Measurements from ENCODE around the gene OR52I1. TPM values are rescaled to one million over a fixed set of nuclear protein-coding genes. Genes with fewer than 3 reads are reported as not detected.

The OR52I1 gene
- total RNA-seq, 2 experiments from 2014 or later: not detected

DNA sequence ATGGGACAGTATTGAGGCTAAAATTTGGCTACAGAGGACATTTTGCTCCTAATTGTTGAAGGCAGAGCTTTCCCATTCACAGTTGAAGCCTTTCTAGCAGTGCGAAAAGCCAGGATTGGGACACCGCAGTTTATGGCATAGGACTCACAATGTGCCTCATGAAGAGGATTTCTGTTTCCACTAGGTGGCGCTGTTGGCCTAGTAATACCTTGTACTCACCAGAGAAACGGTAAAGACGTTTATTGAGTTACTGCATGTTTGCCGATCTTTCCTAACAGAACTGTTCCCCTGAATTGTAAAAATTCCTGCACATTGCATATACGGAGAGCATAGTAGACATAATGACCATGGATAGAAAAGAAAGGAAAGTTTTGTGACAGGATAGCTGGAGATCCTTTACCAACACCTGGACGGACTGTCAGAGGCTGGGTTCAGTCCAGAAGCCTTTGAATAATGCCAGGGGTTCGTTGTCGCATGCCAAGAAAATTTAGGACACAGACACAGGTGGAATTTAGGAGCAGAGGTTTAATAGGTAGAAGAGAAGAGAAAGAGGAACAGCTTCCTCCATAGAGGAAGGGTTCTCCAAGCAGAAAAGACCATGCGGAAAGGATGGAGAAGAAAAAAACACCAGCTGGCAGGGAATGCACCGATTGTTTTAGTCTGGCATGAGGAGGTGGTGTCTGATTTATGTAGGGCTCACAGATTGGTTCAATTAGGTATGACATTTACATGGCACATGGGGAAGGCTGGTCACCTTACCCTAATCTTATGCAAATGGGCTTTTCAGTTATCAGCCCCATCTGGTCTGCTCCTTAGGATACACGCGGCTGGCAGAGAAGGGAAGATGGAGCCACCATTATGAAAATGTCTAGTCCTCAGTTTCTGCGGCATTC is 32.6 kb downstream of the OR52I1 start:
- Mint-ChIP-seq H3K27ac (no peak overlapping the region), H3K4me3 (no peak overlapping the region), H3K27me3 (peaks cover 28% of the 10 kb centered on the region), H3K4me1 (ENCODE audit: low read depth) (no peaks in the 10 kb centered on the region), H3K9me3 (peaks cover 16% of the 10 kb centered on the region), H3K36me3 (peaks cover 4% of the 10 kb centered on the region)
- intact Hi-C loops (cut with micrococcal nuclease): no loop called here
- CTCF ChIA-PET: interaction anchor here (3.9 kb wide), 1 partner anchor 11 kb away, joined by 38 read pairs; the partner anchor contains the start of gene OR51D1
- DNase-seq: peak; percentile 58
- POLR2A ChIA-PET: no interaction called here

DNA sequence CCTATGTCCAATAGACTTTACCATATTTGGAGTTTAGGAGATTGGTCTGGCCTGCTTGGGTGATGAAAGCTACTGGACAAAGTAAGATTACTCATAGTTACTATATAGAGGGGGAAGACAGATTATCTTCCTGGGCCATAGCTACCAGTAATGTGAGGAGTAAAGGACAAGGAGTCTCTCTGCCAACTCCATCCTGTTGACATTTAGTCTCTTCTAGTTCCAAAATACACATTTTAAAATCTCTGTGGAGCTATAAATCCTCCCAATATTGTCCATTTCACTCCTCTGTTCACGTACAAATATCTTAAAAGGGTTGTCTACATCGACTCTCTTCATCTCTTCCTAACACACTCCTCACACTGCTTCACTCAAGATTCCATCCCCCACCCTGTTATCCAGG is 42.3 kb downstream of the OR52I1 start:
- no peaks in the 10 kb centered on the region for H3K4me1 Mint-ChIP-seq (ENCODE audit: low read depth)
- H3K4me3 Mint-ChIP-seq: no peak overlapping the region
- ChIA-PET CTCF (interaction anchor here (0.5 to 4.1 kb wide), 22 partner anchors 9 to 1255 kb away, joined by 3 to 38 read pairs (median 4); no protein-coding TSS in a partner anchor), POLR2A (no interaction called here)
- no peaks in the 10 kb centered on the region for H3K36me3 Mint-ChIP-seq
- peaks cover 4% of the 10 kb centered on the region for H3K27me3 Mint-ChIP-seq
- H3K9me3 Mint-ChIP-seq: no peaks in the 10 kb centered on the region
- H3K27ac Mint-ChIP-seq: no peak overlapping the region
- intact Hi-C loops (cut with micrococcal nuclease): loop anchor here (2.0 to 10.0 kb wide), 3 partner anchors 189 to 746 kb away; partner anchors contain the start of genes OR51F2 and OR51M1
- DNase-seq: no peak

DNA sequence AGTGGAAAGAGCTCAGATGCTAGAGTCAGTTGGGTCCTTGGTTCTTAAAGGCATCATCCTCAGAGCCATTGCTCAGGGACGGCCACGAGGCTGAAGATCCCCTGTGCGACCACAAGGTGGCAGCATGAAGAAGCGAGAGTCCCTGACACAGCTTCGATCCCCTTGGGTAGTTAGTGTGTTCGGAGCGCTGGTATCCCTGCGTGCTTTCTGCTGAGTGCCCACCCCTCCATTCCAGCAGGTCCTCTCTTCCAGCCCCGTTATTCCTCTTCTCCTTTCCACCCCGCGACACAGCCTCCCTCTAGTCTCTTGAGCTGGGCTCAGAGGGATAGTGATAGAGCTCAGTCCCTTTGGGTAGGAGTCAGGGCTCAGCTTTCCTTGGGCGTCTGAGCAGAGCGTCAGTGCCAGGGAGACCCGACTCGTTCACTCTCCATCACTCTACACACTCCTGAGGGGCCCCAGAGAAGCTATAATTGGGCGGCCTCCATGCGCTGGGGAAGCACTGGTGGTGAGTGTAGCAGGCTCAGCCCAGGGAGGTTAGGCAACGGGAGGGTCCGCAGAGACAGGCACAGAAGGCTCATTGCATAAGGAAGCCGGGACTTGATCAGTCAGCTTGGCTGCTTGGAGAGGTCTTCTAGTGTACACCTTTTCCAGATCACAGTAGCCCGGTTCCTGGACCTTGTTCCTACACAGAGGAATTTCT is 43.3 kb downstream of the OR52I1 start, which contains the start of gene OR51D1:
Gene OR51D1, plus strand, starts transcription at position 516 of the 700 bp plus-strand sequence. CDS start 2,314 bp downstream, outside the sequence.
- no peak within 1 kb of the TSS for H3K4me3 Mint-ChIP-seq
- ChIA-PET POLR2A (no interaction called here), CTCF (interaction anchor here (0.6 to 4.1 kb wide), 34 partner anchors 8 to 1254 kb away, joined by 3 to 38 read pairs (median 4); partner anchors contain the start of genes OR51E2 and TRIM68)
- peaks cover 2% of the 10 kb centered on the region for H3K27me3 Mint-ChIP-seq
- H3K4me1 Mint-ChIP-seq (ENCODE audit: low read depth): no peaks in the 10 kb centered on the region
- no peaks in the 10 kb centered on the region for H3K9me3 Mint-ChIP-seq
- no peak within 1 kb of the TSS for H3K27ac Mint-ChIP-seq
- DNase-seq: peak; percentile 76
- intact Hi-C loops (cut with micrococcal nuclease): loop anchor here (1.0 to 10.0 kb wide), 4 partner anchors 188 to 745 kb away; partner anchors contain the start of genes OR51F2 and OR51M1
- H3K36me3 Mint-ChIP-seq: no peaks in the 10 kb centered on the region

DNA sequence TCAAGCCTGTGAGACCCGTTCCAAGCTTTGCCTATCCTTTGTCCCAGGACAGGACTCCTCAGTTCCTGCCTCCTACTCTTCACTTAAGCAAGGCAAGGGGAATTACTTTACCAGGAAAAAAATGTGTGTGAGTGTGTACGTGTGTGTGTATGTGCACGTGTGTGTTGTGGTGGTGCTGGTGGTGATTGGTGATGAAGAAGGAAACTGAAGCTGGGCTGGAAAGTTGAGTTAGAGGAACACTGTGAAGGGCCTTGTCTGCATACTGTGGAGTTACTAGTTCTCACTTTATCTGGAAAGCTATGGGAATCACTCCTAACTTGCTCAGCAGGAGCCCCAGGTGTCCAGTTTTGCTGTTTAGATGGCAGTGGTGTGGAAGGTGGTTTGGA is 43.8 kb downstream of the OR52I1 start:
- Mint-ChIP-seq H3K27me3 (peaks cover 2% of the 10 kb centered on the region), H3K4me3 (no peak overlapping the region), H3K9me3 (no peaks in the 10 kb centered on the region), H3K27ac (no peak overlapping the region), H3K4me1 (ENCODE audit: low read depth) (no peaks in the 10 kb centered on the region), H3K36me3 (no peaks in the 10 kb centered on the region)
- ChIA-PET CTCF (interaction anchor here (0.8 to 4.1 kb wide), 25 partner anchors 8 to 1170 kb away, joined by 3 to 38 read pairs (median 5); partner anchors contain the start of genes OR51E2 and TRIM68), POLR2A (no interaction called here)
- DNase-seq: no peak
- intact Hi-C loops (cut with micrococcal nuclease): loop anchor here (1.0 to 10.0 kb wide), 4 partner anchors 187 to 745 kb away; partner anchors contain the start of genes OR51F2 and OR51M1

DNA sequence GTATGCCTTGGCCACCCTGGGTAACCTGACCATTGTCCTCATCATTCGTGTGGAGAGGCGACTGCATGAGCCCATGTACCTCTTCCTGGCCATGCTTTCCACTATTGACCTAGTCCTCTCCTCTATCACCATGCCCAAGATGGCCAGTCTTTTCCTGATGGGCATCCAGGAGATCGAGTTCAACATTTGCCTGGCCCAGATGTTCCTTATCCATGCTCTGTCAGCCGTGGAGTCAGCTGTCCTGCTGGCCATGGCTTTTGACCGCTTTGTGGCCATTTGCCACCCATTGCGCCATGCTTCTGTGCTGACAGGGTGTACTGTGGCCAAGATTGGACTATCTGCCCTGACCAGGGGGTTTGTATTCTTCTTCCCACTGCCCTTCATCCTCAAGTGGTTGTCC is 46.1 kb downstream of the OR52I1 start:
- intact Hi-C loops (cut with micrococcal nuclease): loop anchor here (5.0 to 10.0 kb wide), 2 partner anchors 185 to 742 kb away; partner anchors contain the start of genes OR51F2 and OR51M1
- ChIA-PET POLR2A (no interaction called here), CTCF (no interaction called here)
- H3K27ac Mint-ChIP-seq: no peak overlapping the region
- no peak overlapping the region for H3K4me3 Mint-ChIP-seq
- peaks cover 3% of the 10 kb centered on the region for H3K27me3 Mint-ChIP-seq
- DNase-seq: no peak
- no peaks in the 10 kb centered on the region for H3K36me3 Mint-ChIP-seq
- H3K4me1 Mint-ChIP-seq (ENCODE audit: low read depth): no peaks in the 10 kb centered on the region
- no peaks in the 10 kb centered on the region for H3K9me3 Mint-ChIP-seq

DNA sequence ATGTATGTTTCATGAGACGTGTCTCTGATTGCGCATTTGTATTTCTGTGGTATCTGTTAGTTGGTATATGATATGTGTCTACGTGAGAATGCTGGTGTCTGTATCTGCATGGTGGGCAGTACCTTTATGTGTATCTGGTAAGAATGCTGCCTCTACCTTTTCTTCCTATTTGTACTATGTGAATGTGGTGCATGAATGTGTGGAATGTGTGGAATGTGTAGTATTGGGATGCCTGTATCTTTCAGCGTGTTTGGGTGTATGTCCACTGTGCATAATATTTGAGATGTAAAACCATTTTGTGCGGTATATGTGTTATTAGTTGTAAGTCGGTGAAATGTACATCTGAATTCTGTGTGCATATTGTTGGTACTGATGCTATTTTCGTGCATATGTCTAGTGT is 47.7 kb downstream of the OR52I1 start:
- H3K27me3 Mint-ChIP-seq: peaks cover 3% of the 10 kb centered on the region
- POLR2A ChIA-PET: no interaction called here
- no peak overlapping the region for H3K4me3 Mint-ChIP-seq
- no peak for DNase-seq
- intact Hi-C loops (cut with micrococcal nuclease): no loop called here
- no peaks in the 10 kb centered on the region for H3K36me3 Mint-ChIP-seq
- H3K9me3 Mint-ChIP-seq: no peaks in the 10 kb centered on the region
- H3K4me1 Mint-ChIP-seq (ENCODE audit: low read depth): no peaks in the 10 kb centered on the region
- no peak overlapping the region for H3K27ac Mint-ChIP-seq
- CTCF ChIA-PET: no interaction called here

DNA sequence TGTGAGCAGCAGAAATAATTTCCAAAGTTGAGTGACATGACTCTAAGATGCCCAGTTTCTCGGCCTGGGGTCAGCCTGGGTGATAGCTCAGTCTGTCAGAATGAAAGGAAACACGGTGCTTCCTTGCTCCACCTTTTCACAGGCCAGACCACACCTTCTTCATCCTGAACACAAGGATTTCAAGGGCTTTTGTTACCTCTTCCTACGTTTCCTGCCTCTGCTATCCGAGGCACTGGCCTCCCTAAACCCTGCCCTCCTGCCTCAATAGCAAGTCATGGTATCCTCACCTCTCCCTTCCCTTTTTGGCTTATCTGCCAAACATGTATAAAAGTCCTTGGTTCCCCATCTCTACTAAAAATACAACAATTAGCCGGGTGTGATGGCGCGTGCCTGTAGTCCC is 48.2 kb downstream of the OR52I1 start:
- no peaks in the 10 kb centered on the region for H3K9me3 Mint-ChIP-seq
- DNase-seq: no peak
- no peak overlapping the region for H3K27ac Mint-ChIP-seq
- intact Hi-C loops (cut with micrococcal nuclease): no loop called here
- ChIA-PET CTCF (no interaction called here), POLR2A (no interaction called here)
- no peaks in the 10 kb centered on the region for H3K36me3 Mint-ChIP-seq
- no peaks in the 10 kb centered on the region for H3K4me1 Mint-ChIP-seq (ENCODE audit: low read depth)
- peaks cover 3% of the 10 kb centered on the region for H3K27me3 Mint-ChIP-seq
- no peak overlapping the region for H3K4me3 Mint-ChIP-seq

DNA sequence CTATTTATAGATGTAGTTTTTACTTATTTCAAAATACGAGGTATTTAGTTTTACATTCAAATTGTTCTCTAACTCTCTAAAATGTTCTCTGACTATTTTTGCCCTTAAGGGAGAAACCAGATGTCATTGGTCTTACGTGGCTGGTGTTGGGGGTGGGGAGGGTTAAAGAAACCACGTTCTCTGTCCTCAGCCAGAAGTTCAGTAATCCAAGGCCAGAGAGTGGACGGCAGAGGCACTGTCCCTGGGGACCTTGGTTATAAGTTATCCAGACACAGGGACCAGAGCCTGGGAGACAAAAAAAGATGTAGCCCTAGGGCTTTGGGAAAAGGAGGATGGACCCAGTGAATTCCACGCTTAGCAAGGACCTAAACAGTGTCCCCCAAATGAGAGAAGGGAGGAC is 49.2 kb downstream of the OR52I1 start:
- ChIA-PET CTCF (no interaction called here), POLR2A (no interaction called here)
- H3K27ac Mint-ChIP-seq: no peak overlapping the region
- peaks cover 3% of the 10 kb centered on the region for H3K27me3 Mint-ChIP-seq
- no peak overlapping the region for H3K4me3 Mint-ChIP-seq
- H3K36me3 Mint-ChIP-seq: no peaks in the 10 kb centered on the region
- intact Hi-C loops (cut with micrococcal nuclease): no loop called here
- H3K4me1 Mint-ChIP-seq (ENCODE audit: low read depth): no peaks in the 10 kb centered on the region
- H3K9me3 Mint-ChIP-seq: no peaks in the 10 kb centered on the region
- no peak for DNase-seq

DNA sequence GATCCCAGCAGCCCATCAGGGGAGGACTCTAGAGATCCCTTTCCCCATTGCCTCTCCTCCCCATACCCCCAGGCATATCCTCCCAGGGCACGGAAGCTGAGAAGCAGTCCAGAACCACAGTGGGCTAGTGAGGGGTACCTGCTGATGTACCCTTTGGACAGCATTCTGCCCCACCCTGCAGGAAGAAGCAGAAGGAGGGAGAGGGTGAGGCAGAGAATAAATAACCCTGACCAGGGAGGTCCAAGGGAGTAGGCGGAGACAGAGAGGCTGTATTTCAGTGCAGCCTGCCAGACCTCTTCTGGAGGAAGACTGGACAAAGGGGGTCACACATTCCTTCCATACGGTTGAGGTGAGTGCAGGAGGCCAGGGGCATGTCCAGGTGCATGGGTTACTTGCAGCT is 49.8 kb downstream of the OR52I1 start, which contains the start of gene OR51E1:
Gene OR51E1, plus strand, starts transcription at position 301 of the 400 bp plus-strand sequence. CDS start 8,545 bp downstream, outside the sequence.
- DNase-seq: no peak
- H3K9me3 Mint-ChIP-seq: no peaks in the 10 kb centered on the region
- H3K36me3 Mint-ChIP-seq: no peaks in the 10 kb centered on the region
- peaks cover 3% of the 10 kb centered on the region for H3K27me3 Mint-ChIP-seq
- intact Hi-C loops (cut with micrococcal nuclease): no loop called here
- ChIA-PET POLR2A (no interaction called here), CTCF (no interaction called here)
- H3K4me3 Mint-ChIP-seq: no peak within 1 kb of the TSS
- no peaks in the 10 kb centered on the region for H3K4me1 Mint-ChIP-seq (ENCODE audit: low read depth)
- H3K27ac Mint-ChIP-seq: no peak within 1 kb of the TSS

DNA sequence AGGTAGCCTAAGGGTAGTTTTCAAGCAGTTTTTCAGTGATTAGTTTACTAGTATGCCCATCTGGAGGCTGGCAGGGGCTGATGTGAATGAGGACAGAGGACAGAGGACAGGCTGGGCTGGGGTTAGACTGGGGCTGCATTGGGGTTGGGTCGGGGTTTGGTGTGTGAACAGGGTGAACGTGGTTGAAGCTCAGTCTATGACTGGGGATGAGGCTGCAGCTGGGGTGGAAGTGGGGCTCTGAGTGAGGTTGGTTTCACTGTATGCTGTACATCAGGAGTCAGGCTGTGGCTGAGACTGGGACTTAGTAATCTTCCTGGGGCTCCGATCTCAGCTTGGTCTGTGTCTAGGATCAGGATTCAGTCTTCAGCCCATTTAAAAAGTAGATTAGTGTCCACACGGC is 50.4 kb downstream of the OR52I1 start:
- no peak overlapping the region for H3K27ac Mint-ChIP-seq
- H3K36me3 Mint-ChIP-seq: no peaks in the 10 kb centered on the region
- ChIA-PET POLR2A (no interaction called here), CTCF (no interaction called here)
- intact Hi-C loops (cut with micrococcal nuclease): no loop called here
- DNase-seq: no peak
- peaks cover 3% of the 10 kb centered on the region for H3K27me3 Mint-ChIP-seq
- H3K4me3 Mint-ChIP-seq: no peak overlapping the region
- H3K9me3 Mint-ChIP-seq: no peaks in the 10 kb centered on the region
- H3K4me1 Mint-ChIP-seq (ENCODE audit: low read depth): no peaks in the 10 kb centered on the region
